DND-41 (cell line): ENCODE data around the gene TBL1X.

Source experiments
- ATAC-seq: fragments of 200-7000 bp; cut with Tn5 transposase; 3 replicates; pipeline ENCODE4 v1.9.1; 2021; ENCODE audit warnings: low read depth; ENCODE audit not compliant: insufficient read depth
- DNase-seq: peaks from one replicate; pipeline ENCODE4 v3.0.0-alpha.2; 2020
- H2AFZ ChIP-seq: 2 replicates; pipeline ENCODE4 v1.6.0; 2012; ENCODE audit warnings: low read depth, low read length
- H3K27ac ChIP-seq: 2 replicates; pipeline ENCODE4 v1.5.1; 2012; ENCODE audit warnings: low read length, inconsistent platforms
- H3K27me3 ChIP-seq: fragments of 200-600 bp; sonication (generic); 2 replicates; pipeline ENCODE4 v1.6.0; 2012; ENCODE audit warnings: low read length, mild to moderate bottlenecking, inconsistent platforms; ENCODE audit not compliant: insufficient read depth, poor library complexity
- H3K36me3 ChIP-seq: 2 replicates; pipeline ENCODE4 v1.5.1; 2012; ENCODE audit warnings: low read length, inconsistent platforms; ENCODE audit not compliant: insufficient read depth
- H3K4me1 ChIP-seq: 2 replicates; pipeline ENCODE4 v1.5.1; 2012; ENCODE audit warnings: mild to moderate bottlenecking, low read length; ENCODE audit not compliant: insufficient read depth
- H3K4me2 ChIP-seq: 2 replicates; pipeline ENCODE4 v1.6.0; 2012; ENCODE audit warnings: mild to moderate bottlenecking, moderate library complexity, low read length, inconsistent platforms; ENCODE audit not compliant: insufficient read depth
- H3K4me3 ChIP-seq, 2 experiments: fragments of 200-600 bp in 1 of 2; shearing (Covaris generic) in 1 of 2; 2 replicates each; pipeline ENCODE4 v1.5.1; 2012 to 2016; ENCODE audit warnings: inconsistent platforms in 2 of 2, low read length in 2 of 2, mild to moderate bottlenecking in 2 of 2, low read depth in 1 of 2, moderate library complexity in 1 of 2
- H3K79me2 ChIP-seq: 2 replicates; pipeline ENCODE4 v1.6.0; 2012; ENCODE audit warnings: low read length, inconsistent platforms; ENCODE audit not compliant: insufficient read depth
- H3K9ac ChIP-seq: 2 replicates; pipeline ENCODE4 v1.6.0; 2012; ENCODE audit warnings: low read depth, mild to moderate bottlenecking, inconsistent platforms, low read length, moderate library complexity
- H3K9me3 ChIP-seq: 2 replicates; pipeline ENCODE4 v1.5.1; 2012; ENCODE audit warnings: low read length, moderate library complexity, mild to moderate bottlenecking, inconsistent platforms; ENCODE audit not compliant: insufficient read depth, severe bottlenecking
- H4K20me1 ChIP-seq: 2 replicates; pipeline ENCODE4 v1.6.0; 2012; ENCODE audit warnings: low read length; ENCODE audit not compliant: insufficient read depth
- EZH2 ChIP-seq: IDR thresholded peaks from 3 replicates; pipeline ENCODE4 v1.6.1; 2012; ENCODE audit warnings: borderline replicate concordance, low read depth, mild to moderate bottlenecking, moderate library complexity, low read length, inconsistent platforms; ENCODE audit not compliant: severe bottlenecking
- TF ChIP-seq, protein P1 (sequence below): IDR thresholded peaks from 2 replicates; pipeline ENCODE4 v1.5.1; 2012; ENCODE audit warnings: borderline replicate concordance, low read length, moderate library complexity, mild to moderate bottlenecking; ENCODE audit not compliant: poor library complexity, severe bottlenecking; ENCODE audit errors: extremely low read depth

Gene TBL1X

DNA sequence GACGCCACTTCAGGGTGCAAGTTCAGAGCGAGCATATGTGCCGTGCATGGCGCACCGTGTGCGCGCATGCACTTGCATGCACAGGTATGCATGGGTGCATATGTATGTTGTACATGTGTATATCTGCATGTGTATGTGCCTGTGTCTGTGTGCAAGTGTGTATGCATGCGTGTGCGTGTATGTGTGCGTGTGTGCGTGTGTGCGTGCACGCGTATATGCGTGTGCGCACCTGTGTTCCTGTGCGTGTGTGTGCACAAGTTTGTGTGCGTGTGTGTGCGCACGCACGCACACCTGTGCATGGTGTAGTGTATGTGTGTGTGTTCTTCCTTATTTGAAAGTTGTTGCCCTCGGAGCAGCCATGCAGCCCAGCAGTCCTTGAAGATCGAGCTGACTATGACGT is 224.0 kb downstream of the TBL1X start:
- no peak overlapping the region for H2AFZ ChIP-seq
- no peak overlapping the region for H3K4me2 ChIP-seq
- H3K9ac ChIP-seq = no peak overlapping the region
- DNase-seq = no peak
- no peak overlapping the region for H3K4me3 ChIP-seq
- no peaks in the 10 kb centered on the region for H3K27me3 ChIP-seq
- TF ChIP-seq, protein P1, sequence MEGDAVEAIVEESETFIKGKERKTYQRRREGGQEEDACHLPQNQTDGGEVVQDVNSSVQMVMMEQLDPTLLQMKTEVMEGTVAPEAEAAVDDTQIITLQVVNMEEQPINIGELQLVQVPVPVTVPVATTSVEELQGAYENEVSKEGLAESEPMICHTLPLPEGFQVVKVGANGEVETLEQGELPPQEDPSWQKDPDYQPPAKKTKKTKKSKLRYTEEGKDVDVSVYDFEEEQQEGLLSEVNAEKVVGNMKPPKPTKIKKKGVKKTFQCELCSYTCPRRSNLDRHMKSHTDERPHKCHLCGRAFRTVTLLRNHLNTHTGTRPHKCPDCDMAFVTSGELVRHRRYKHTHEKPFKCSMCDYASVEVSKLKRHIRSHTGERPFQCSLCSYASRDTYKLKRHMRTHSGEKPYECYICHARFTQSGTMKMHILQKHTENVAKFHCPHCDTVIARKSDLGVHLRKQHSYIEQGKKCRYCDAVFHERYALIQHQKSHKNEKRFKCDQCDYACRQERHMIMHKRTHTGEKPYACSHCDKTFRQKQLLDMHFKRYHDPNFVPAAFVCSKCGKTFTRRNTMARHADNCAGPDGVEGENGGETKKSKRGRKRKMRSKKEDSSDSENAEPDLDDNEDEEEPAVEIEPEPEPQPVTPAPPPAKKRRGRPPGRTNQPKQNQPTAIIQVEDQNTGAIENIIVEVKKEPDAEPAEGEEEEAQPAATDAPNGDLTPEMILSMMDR = no peak
- H3K27ac ChIP-seq = no peak overlapping the region
- H4K20me1 ChIP-seq = no peaks in the 10 kb centered on the region; the same call in 1 of the 2 replicates
- peaks cover 20% of the 10 kb centered on the region for H3K36me3 ChIP-seq
- no peaks in the 10 kb centered on the region for H3K9me3 ChIP-seq
- no peaks in the 10 kb centered on the region for H3K79me2 ChIP-seq
- ATAC-seq = no peak
- H3K4me1 ChIP-seq = no peaks in the 10 kb centered on the region

DNA sequence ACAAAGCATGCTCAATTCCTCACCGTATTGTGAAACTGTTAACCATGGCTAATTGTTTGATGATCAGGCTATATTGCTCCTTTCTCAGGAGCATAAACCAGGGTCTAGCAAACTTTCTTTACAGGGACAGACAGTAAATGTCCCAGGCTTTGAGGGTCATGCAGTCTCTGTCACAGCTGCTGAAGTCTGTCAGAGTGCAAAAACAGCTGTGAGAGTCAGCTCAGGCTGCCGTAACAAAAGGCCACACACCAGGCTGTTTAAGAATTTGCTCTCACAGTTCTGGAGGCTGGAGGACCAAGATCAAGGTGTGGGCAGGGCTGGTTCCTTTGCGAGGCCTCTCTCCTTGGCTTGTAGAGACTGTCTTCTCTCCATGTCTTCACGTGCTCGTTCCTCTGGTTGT is 225.2 kb downstream of the TBL1X start:
- Histone ChIP-seq H3K79me2 (no peaks in the 10 kb centered on the region), H3K4me2 (no peak overlapping the region), H3K36me3 (peaks cover 21% of the 10 kb centered on the region), H3K27ac (no peak overlapping the region), H3K9me3 (no peaks in the 10 kb centered on the region), H3K4me1 (no peaks in the 10 kb centered on the region), H4K20me1 (no peaks in the 10 kb centered on the region; the same call in 1 of the 2 replicates), H2AFZ (no peak overlapping the region), H3K4me3 (no peak overlapping the region), H3K27me3 (no peaks in the 10 kb centered on the region), H3K9ac (no peak overlapping the region)
- ATAC-seq (no peak), DNase-seq (no peak)
- TF ChIP-seq, protein P1 = no peak
- TF ChIP-seq EZH2 = no peak

DNA sequence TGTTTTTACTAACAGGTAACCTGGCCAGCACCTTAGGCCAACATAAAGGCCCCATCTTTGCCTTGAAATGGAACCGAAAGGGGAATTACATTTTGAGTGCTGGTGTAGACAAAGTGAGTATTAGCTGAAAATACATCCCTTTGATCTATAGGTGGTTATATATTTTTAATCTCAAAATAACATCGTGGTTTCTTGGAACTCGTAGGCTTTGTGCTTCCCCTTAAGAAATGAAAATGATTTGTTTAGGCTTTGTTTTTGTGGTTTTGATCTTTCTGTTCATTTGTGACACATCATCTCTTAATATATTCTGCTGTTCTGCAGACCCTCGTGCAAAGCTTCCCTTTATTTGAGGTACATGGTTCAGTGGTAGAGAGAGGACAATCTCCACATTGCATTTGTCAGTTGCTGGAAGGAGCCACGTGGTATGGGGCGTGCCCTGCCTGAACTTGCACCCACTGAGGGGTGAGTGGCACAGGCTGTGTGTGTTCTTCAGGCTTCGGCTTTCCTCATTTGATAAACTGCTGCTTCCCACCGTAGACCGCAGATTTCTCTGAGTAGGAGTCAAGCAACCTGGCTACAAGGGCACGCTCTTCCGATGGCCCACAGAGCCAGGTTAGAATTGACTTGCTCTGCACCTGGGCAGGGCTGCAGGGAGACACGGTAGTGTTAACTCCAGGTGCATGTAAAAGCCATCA is 228.6 kb downstream of the TBL1X start:
- Histone ChIP-seq H3K4me2 (no peak overlapping the region), H3K27me3 (no peaks in the 10 kb centered on the region), H3K27ac (no peak overlapping the region), H3K36me3 (peaks cover 22% of the 10 kb centered on the region), H3K79me2 (no peaks in the 10 kb centered on the region), H3K9ac (no peak overlapping the region), H3K9me3 (no peaks in the 10 kb centered on the region), H2AFZ (no peak overlapping the region), H3K4me1 (no peaks in the 10 kb centered on the region), H3K4me3 (no peak overlapping the region), H4K20me1 (no peaks in the 10 kb centered on the region; the same call in 1 of the 2 replicates)
- TF ChIP-seq, protein P1 = no peak
- TF ChIP-seq EZH2 = no peak
- no peak for DNase-seq
- no peak for ATAC-seq
